ENCODE measurements around the gene TAF6. TPM values are rescaled to one million over a fixed set of nuclear protein-coding genes. Genes with fewer than 3 reads are reported as not detected.

TAF6 gene
- total and polyA plus RNA-seq, 9 of the 15 experiments (the other 6 are each of a cell fraction or from before 2014, with no cell fraction given): 0.78 to 78.7 (median 21.3) TPM

- TF ChIP-seq KLF13 (tag; IDR thresholded peaks at IDR 0.05; ENCODE audit: borderline replicate concordance, low read depth): peak; percentile 97
- TF ChIP-seq ZNF280A (IDR thresholded peaks at IDR 0.05; ENCODE audit: low read depth, partially characterized antibody): no peak
- peak; percentile 70; the same call in 1 of the 2 replicates for TF ChIP-seq KLF16 (IDR thresholded peaks at IDR 0.05)
- TF ChIP-seq AFF4 (CRISPR knock-in tag; IDR thresholded peaks at IDR 0.05): peak; percentile 57; the same call in 1 of the 2 replicates
- TF ChIP-seq RBBP5 (IDR thresholded peaks at IDR 0.05; ENCODE audit: borderline replicate concordance, insufficient read depth, low read length, poor library complexity, severe bottlenecking): peak; percentile 94
- peak; percentile 77 for TF ChIP-seq POLR2B (IDR thresholded peaks at IDR 0.05; ENCODE audit: low read depth, partially characterized antibody)
- peak; percentile 67; the same call in 1 of the 2 replicates for TF ChIP-seq E2F1 (CRISPR knock-in tag; IDR thresholded peaks at IDR 0.05)
- TF ChIP-seq FOXO4 (CRISPR knock-in tag; IDR thresholded peaks at IDR 0.05): no peak
- TF ChIP-seq ELF1 (tag; IDR thresholded peaks at IDR 0.05): peak; percentile 88
- no peak; the same call in 1 of the 2 replicates for TF ChIP-seq ZNF644 (tag; IDR thresholded peaks at IDR 0.05; ENCODE audit: low read depth)
Measured at GRCh38 chr7:100158229-100159098, 39.3 kb upstream of the TAF6 start, which contains the start of gene TRAPPC14 (continued).

All from K562 (cell line).